ENCODE results near the gene UIMC1.

GRCh38 chr5:176948458-176948857, 58.1 kb downstream of the UIMC1 start:
- no peak for TF ChIP-seq EZH2 (IDR thresholded peaks at IDR 0.05; ENCODE audit: low read length)
- TF ChIP-seq CTCF (optimal IDR thresholded peaks at IDR 0.05 in 1 of 3, IDR thresholded peaks at IDR 0.05 in 1 of 3, conservative IDR thresholded peaks at IDR 0.05 in 1 of 3; ENCODE audit: extremely low read depth in 1 of 3, insufficient read depth in 2 of 3, low read length in 3 of 3), result no peak
